PC-9 (cell line): ENCODE data around the gene GPR160.

Experiments
- EZH2 ChIP-seq: fragments of 200-600 bp; sonication (generic); IDR thresholded peaks from 2 replicates; pipeline ENCODE4 v1.8.0; 2017; ENCODE audit warnings: antibody characterized with exemption, low read depth
- TF ChIP-seq, protein P1 (sequence below): fragments of 200-600 bp; sonication (generic); conservative IDR thresholded peaks from 2 replicates; pipeline ENCODE4 v1.6.1; 2017; ENCODE audit warnings: mixed run types, antibody characterized with exemption, mild to moderate bottlenecking, moderate library complexity

GRCh38 chr3:170055209-170055608 is 17.4 kb downstream of the GPR160 start:
- TF ChIP-seq, protein P1, sequence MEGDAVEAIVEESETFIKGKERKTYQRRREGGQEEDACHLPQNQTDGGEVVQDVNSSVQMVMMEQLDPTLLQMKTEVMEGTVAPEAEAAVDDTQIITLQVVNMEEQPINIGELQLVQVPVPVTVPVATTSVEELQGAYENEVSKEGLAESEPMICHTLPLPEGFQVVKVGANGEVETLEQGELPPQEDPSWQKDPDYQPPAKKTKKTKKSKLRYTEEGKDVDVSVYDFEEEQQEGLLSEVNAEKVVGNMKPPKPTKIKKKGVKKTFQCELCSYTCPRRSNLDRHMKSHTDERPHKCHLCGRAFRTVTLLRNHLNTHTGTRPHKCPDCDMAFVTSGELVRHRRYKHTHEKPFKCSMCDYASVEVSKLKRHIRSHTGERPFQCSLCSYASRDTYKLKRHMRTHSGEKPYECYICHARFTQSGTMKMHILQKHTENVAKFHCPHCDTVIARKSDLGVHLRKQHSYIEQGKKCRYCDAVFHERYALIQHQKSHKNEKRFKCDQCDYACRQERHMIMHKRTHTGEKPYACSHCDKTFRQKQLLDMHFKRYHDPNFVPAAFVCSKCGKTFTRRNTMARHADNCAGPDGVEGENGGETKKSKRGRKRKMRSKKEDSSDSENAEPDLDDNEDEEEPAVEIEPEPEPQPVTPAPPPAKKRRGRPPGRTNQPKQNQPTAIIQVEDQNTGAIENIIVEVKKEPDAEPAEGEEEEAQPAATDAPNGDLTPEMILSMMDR, result no peak
- TF ChIP-seq EZH2, result no peak
